Neutrophil (primary cell): Measurements from ENCODE around the gene UNK.

Experiments
- H3K27ac ChIP-seq: fragments of 200-600 bp; sonication (generic); 2 replicates; pipeline ENCODE4 v1.5.1; 2016; ENCODE audit warnings: mild to moderate bottlenecking, moderate library complexity
- H3K27me3 ChIP-seq: fragments of 200-600 bp; sonication (generic); 2 replicates; pipeline ENCODE4 v1.6.0; 2016; ENCODE audit warnings: mild to moderate bottlenecking
- H3K36me3 ChIP-seq: fragments of 200-600 bp; sonication (generic); 2 replicates; pipeline ENCODE4 v1.5.1; 2017
- H3K4me1 ChIP-seq, 2 experiments: fragments of 200-600 bp in 1 of 2; sonication (generic) in 1 of 2; 1 replicate in 1 of 2; 2 replicates in 1 of 2; pipeline versions ENCODE4 v1.5.1 to v1.6.1; 2013 to 2016; ENCODE audit warnings: low read depth in 1 of 2, low read length in 1 of 2, mild to moderate bottlenecking in 1 of 2, moderate library complexity in 1 of 2; ENCODE audit not compliant: control insufficient read depth in 1 of 2, insufficient read depth in 1 of 2
- H3K4me3 ChIP-seq, 2 experiments: fragments of 200-600 bp in 1 of 2; sonication (generic) in 1 of 2; 1 replicate in 1 of 2; 2 replicates in 1 of 2; pipeline ENCODE4 v1.5.1; 2013 to 2016; ENCODE audit warnings: low read depth in 1 of 2, low read length in 1 of 2, mild to moderate bottlenecking in 1 of 2, moderate library complexity in 1 of 2
- H3K9me3 ChIP-seq: fragments of 200-600 bp; sonication (generic); 2 replicates; pipeline ENCODE4 v1.5.1; 2016
- TF ChIP-seq, protein P1 (sequence below): fragments of 200-600 bp; sonication (generic); IDR thresholded peaks from 2 replicates; pipeline ENCODE4 v1.5.1; 2016; ENCODE audit warnings: antibody characterized with exemption

UNK gene

DNA sequence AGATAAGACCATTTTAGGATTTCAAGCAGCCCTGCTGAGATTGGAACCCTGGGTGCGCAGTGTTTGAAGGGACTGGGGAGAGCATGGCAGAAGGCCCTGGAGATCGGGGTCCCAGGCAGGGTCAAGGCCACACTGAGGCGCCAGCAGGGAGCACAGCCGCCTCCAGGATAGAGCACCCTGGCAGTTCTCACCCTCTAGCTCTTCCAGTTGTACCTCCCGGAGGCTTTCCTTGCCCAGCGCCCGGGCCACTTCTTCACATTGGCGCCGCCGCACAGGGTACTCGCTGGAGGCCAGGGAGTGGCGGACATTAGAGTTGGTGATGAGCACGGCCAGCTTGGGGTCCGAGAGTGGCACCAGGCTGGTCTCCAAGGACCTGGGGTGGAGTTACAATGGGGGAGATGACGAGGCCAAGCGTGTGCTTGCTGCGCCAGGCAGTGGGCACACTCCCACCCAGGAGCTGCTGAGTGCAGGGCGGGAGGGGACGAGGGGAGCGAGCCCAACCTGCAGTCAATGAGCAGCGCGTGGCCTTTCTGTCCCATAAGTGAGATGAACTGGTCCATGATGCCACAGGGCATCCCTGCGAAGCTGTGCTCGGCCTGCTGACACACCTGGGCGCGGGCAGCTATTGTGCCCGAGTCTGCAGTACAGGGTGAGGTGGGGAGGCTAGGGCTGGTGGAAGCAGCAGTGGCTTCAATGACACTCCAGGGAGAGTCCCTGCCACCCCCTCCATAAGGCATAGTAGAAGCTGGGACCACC lies 21.9 kb upstream of the UNK start:
- TF ChIP-seq, protein P1, sequence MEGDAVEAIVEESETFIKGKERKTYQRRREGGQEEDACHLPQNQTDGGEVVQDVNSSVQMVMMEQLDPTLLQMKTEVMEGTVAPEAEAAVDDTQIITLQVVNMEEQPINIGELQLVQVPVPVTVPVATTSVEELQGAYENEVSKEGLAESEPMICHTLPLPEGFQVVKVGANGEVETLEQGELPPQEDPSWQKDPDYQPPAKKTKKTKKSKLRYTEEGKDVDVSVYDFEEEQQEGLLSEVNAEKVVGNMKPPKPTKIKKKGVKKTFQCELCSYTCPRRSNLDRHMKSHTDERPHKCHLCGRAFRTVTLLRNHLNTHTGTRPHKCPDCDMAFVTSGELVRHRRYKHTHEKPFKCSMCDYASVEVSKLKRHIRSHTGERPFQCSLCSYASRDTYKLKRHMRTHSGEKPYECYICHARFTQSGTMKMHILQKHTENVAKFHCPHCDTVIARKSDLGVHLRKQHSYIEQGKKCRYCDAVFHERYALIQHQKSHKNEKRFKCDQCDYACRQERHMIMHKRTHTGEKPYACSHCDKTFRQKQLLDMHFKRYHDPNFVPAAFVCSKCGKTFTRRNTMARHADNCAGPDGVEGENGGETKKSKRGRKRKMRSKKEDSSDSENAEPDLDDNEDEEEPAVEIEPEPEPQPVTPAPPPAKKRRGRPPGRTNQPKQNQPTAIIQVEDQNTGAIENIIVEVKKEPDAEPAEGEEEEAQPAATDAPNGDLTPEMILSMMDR, result no peak
- Histone ChIP-seq H3K36me3 (peaks cover 6% of the 10 kb centered on the region), H3K27ac (no peak overlapping the region), H3K9me3 (no peaks in the 10 kb centered on the region), H3K27me3 (no peaks in the 10 kb centered on the region), H3K4me3 (no peak overlapping the region), H3K4me1 (peaks cover 16 to 17% of the 10 kb centered on the region in 2 experiments)

DNA sequence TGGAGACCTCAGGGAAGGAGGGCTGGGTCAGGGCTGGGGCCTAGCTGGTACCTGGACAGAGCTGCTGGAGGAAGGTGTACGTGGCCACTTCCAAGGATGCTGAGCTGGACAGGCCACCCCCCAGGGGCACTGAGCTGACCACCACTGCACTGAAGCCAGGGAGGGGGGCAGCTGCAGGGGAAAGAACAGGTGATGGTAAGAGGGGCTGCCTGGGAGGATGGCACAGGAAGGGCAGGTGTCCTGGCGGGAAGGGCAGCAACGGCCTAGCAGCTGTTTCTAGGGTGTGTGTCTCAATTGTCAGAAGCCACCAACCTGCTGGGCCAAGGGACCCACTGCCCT lies 21.4 kb upstream of the UNK start:
- Histone ChIP-seq H3K27me3 (no peaks in the 10 kb centered on the region), H3K4me3 (no peak overlapping the region), H3K36me3 (peaks cover under 1% of the 10 kb centered on the region), H3K27ac (no peak overlapping the region), H3K4me1 (peaks cover 16 to 17% of the 10 kb centered on the region in 2 experiments), H3K9me3 (no peaks in the 10 kb centered on the region)
- TF ChIP-seq, protein P1, result no peak

DNA sequence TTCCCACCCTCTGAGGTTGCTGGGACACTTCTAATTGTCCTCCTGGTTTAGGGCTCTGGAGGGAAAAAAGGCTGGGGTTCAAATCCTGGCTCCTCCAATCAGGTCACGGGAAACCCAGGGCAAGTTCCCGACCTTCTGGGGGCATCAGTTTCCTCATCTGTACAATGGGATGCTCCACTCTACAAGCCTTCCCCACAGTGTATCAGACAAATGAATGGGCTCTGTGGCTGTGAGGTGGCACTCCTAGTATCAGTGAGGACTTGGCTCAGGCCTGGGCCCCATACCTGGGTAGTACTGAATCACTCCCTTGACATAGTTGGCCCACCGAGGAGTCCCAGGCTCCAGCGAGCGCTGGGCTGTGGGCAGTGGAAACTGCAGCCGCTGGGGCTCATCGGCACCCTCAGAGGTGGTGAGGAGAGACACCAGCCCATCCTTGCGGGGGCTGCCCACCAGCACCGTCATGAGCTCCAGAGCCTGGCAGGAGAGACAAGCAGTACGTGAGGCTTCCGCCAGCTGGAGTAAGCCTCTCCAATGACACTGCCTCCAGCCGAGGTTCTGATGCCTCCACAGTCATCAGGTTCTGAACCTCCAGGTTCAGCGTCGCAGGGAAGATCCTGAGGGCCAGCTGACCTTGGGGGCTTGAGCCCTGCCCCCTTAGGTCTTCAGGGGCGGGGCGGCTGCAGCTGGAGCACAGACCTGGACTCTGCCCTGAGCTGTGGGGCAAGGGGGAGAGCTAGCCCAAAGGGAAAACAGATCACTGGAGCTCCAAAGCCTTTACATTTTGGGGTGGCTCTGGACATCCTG lies 20.8 kb upstream of the UNK start:
- H3K27me3 ChIP-seq, result no peaks in the 10 kb centered on the region
- peaks cover 16 to 17% of the 10 kb centered on the region in 2 experiments for H3K4me1 ChIP-seq
- H3K27ac ChIP-seq, result peak overlapping the region; percentile 85
- H3K4me3 ChIP-seq, result peak overlapping the region; percentile 84 to 99
- no peaks in the 10 kb centered on the region for H3K9me3 ChIP-seq
- TF ChIP-seq, protein P1, result no peak
- H3K36me3 ChIP-seq, result no peaks in the 10 kb centered on the region

DNA sequence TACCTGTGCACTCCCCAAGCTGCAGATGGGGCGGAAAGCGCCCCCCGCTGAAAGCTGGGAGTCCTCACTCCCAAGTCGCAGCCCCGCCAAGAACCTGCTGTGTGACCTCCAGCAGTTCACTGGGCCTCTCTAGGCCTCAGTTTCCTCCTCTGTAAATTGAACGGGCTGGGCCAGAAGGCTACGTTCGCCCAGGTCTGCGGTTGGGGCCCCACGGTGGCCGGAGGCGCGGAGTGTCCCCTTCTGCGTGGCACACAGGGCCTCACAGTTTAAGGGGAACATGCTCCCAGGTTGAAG lies 20.2 kb upstream of the UNK start:
- TF ChIP-seq, protein P1, result no peak
- Histone ChIP-seq H3K4me1 (peaks cover 16 to 17% of the 10 kb centered on the region in 2 experiments), H3K36me3 (no peaks in the 10 kb centered on the region), H3K27ac (peak overlapping the region; percentile 85), H3K9me3 (no peaks in the 10 kb centered on the region), H3K27me3 (no peaks in the 10 kb centered on the region), H3K4me3 (peak overlapping the region; percentile 84 to 99)

DNA sequence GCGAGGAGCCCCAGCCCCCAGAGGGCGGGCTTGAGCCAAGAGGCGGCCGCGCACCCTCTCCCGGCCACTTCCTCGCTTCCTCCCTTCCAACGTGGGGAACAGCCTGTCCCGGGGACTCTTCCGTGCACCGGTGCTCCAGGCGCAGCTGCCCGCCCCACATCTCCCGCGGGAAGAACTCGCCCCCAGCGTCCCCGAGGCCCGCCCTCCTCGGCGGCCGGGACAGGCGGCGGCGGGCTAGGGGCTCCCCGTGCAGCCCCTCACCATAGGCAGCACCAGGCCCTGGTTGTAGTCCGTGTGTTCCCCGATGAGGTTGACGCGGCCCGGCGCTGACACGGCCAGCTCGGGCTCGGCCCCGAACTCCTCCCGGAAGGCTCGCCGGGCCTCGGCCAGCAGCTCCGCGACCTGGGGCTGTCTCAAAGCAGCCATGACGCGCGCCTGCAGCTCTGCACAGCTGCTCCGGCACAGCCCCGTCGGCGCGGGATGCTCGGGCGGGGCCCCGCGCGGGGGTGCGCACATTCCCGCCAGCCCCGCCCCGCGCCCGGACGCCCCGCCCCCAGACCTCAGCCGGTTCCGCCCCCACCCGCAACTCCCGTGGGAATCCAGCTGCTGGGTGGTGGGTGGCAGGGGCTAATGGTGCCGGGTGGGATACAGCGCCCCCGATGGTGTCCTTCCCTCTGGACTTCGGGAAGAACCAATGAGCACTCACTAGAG lies 19.7 kb upstream of the UNK start, which contains the start of gene GALK1:
Gene GALK1 (minus strand): TSS at position 482 of the 711 bp plus-strand sequence. CDS start 56 bp downstream, at position 426.
- Histone ChIP-seq H3K27ac (peak within 1 kb of the TSS; percentile 85), H3K9me3 (no peaks in the 10 kb centered on the region), H3K36me3 (no peaks in the 10 kb centered on the region), H3K4me3 (peak within 1 kb of the TSS; percentile 84 to 99), H3K27me3 (no peaks in the 10 kb centered on the region), H3K4me1 (peaks cover 16 to 17% of the 10 kb centered on the region in 2 experiments)
- TF ChIP-seq, protein P1, result peak; percentile 78
